Right ventricle myocardium inferior (tissue), 1 donor: Measurements from ENCODE around the gene HSPB7. TPM values are rescaled to one million over a fixed set of nuclear protein-coding genes. Genes with fewer than 3 reads are reported as not detected.
"Not testable (repeated sequence)": the region's sequence is repeated elsewhere in the genome, so short reads cannot be mapped to it uniquely, and the experiment has no call there.

Experiments
- ATAC-seq: fragments of 200-7000 bp; cut with Tn5 transposase; one replicate; pipeline ENCODE4 v1.9.1; 2020; ENCODE audit warnings: mild to moderate bottlenecking, moderate library complexity
- DNase-seq: peaks from one replicate; pipeline ENCODE4 v3.0.0; 2021; ENCODE audit errors: missing footprints
- intact Hi-C: fragments of 100-400 bp; cut with DNase I; formaldehyde crosslinking; loops from one replicate; pipeline ENCODE4 v1.11.0; 2022
- total RNA-seq: library from RNA; stranded (reverse); fragmentation: NEBNext Ultra II Directional; extraction: Animal tissue kit (Norgen Biotek cat#: 25700); gene quantifications from one replicate; pipeline ENCODE4 v1.2.1, GENCODE V29; 2021
- donor health status: DM: no; HTN: yes; CAD: no; lungs with severe emphysema.

The HSPB7 gene
- total RNA-seq, 1 donor from 2014 or later, result 4,074 TPM

DNA sequence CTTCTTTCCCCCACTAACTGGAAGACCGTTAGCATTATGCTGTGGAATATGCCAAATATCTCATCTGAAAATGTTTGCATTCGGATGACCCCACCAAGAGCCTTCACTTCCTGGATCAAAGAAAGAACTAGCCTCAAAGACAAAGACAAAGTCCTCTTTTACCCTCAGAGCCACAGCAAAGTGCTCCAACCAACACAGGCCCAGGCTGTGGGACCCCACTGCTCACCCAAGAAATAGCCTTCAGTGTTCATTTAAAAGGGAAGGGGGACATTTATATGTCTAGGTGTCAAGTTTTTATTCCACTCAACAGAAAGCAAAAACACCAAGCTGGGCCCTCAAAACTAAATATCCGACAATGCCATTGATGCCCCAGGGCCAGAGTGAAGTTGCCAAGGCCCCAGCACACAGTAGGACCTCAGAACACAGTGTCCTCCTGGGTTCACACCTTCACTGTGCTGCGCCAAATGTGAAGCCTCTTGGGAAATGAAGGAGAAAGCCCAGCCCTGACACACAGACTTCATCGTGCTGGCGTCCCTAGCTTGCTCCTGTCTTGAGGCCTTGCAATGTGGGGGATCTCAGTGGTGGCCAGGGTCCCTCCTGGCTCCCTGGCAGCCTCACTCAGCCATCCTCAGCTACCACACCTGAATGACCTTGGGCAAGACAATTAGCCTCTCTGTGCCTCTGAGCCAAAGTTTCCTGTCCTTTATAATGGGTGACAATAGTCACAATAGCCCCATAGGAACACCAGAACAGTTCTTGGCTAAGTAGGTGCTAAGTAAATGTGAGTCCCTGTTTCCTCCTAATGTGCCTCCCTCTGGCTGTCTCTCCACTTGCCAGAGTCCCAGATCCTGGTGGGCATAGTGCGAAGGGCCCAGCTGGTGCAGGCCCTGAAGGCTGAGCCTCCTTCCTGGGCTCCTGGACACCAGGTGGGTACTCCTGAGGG, 37.0 kb upstream of the HSPB7 start:
- ATAC-seq (no peak), DNase-seq (no peak)
- intact Hi-C loops, result loop anchor here (5.0 kb wide), 1 partner anchor 263 kb away; no protein-coding TSS in a partner anchor

GRCh38 chr1:16053781-16054502, 36.1 kb upstream of the HSPB7 start:
- DNase-seq (no peak), ATAC-seq (no peak)
- intact Hi-C loops, result no loop called here

- intact Hi-C loops, ATAC-seq, DNase-seq: not testable (repeated sequence)
These were observed 34.1 kb upstream of the HSPB7 start for GRCh38 chr1:16051949-16052348.

DNA sequence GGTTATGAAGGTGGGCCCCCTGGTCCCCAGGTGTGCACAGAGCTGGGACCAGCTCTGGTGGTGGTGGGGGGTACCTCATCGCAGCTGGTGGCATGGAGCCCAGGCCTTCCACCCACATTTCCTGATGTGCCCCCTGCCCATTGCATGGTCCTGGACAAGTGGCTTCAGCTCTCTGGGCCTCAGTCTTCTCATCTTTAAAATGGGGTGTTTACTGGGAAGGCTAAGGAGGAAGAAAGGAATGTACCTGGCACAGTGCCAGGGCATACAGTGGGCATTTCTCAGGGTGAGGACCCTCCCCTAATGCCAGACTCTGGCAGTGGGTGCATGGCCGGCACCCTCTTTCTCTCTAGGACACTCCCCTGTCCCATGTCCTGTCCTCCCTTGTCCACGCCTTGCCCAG, 33.2 kb upstream of the HSPB7 start:
- ATAC-seq, result no peak
- intact Hi-C loops, result no loop called here
- no peak for DNase-seq

- ATAC-seq, result no peak
- intact Hi-C loops, result no loop called here
- DNase-seq, result no peak
These were observed 32.5 kb upstream of the HSPB7 start for GRCh38 chr1:16050328-16050727.

- intact Hi-C loops, result no loop called here
- ATAC-seq (peak; percentile 61), DNase-seq (peak; percentile 78)
These were observed 30.8 kb upstream of the HSPB7 start for GRCh38 chr1:16048573-16049189.

DNA sequence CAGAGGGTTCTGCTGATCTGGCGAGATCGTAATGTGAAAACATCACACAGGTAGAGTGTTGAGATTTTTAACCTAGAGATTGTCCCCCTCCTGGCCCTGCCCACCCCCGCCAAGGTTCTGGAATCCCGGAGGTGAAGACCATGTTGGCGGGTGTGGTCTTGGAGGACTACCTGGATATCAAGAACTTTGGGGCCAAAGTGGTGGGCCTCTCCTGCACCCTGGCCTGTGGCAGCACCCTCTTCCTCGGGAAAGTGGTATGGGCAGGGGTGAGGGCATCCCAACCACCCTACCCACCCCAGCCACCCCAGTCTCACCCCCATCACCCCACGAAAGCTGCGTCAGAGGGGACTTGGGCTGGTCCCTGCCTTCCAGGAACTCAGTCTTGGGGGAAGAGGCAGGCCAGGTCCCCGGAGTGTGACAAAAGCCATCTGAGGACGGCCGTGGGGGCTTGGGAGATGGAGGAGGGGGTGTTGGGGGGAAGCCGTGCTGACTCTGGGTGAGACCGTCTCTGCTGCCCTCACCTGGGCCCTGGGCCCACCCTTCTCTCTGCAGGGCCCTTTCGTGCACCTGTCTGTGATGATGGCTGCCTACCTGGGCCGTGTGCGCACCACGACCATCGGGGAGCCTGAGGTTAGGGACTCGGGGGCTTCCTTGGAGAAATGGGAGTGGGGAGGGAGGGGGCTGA, 30.1 kb upstream of the HSPB7 start:
- intact Hi-C loops, result no loop called here
- ATAC-seq (no peak), DNase-seq (no peak)

DNA sequence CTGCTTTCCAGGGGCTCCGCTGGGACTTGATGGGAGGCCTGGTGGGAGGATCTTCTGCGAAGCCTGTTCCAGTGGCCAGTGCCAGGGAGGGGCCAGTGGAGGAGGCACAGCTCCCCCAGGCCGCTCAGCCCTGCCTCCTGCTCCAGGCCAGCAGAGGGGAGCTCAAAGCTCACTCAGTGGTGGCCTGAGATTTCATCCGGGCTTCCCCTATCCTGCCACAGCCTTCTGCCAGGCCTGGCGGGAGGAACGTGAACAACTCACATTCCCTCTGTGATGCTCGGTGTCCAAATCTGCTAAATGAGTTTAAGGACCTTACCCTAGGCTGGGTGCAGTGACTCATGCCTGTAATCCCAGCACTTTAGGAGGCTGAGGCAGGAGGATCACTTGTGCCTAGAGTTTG, 29.0 kb upstream of the HSPB7 start:
- no peak for ATAC-seq
- DNase-seq, result no peak
- intact Hi-C loops, result no loop called here

DNA sequence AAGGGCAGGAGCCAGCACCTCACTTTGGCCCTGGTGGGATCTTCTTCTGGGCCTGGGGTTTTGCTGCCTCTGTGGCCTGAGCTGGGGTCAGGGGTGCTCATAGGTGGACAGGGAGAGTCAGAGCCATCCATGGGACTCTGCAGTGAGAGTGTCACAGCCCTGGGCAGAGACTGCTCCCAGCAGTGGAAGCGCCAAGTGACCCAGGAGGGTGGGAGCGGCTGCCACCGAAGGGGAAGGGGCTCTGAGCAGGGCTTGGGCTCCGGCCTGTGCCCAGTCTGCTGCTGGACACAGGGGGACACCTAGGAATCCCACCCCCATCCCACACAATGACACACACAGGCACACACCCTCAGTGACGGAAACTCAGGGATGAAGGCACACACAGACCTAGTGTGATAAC, 26.1 kb upstream of the HSPB7 start:
- intact Hi-C loops, result no loop called here

GRCh38 chr1:16043521-16043920, 25.7 kb upstream of the HSPB7 start, which contains the start of gene CLCNKB:
CLCNKB (plus strand) TSS chr1:16043782; CDS start chr1:16044493, 711 bp downstream.
- intact Hi-C loops, result no loop called here
- ATAC-seq, result no peak
- DNase-seq, result no peak

More for the DNA sequence above, 26.1 kb upstream of the HSPB7 start:
- ATAC-seq (no peak), DNase-seq (no peak)

GRCh38 chr1:16042654-16043053, 24.8 kb upstream of the HSPB7 start:
- DNase-seq, intact Hi-C loops, ATAC-seq: not testable (repeated sequence)

DNA sequence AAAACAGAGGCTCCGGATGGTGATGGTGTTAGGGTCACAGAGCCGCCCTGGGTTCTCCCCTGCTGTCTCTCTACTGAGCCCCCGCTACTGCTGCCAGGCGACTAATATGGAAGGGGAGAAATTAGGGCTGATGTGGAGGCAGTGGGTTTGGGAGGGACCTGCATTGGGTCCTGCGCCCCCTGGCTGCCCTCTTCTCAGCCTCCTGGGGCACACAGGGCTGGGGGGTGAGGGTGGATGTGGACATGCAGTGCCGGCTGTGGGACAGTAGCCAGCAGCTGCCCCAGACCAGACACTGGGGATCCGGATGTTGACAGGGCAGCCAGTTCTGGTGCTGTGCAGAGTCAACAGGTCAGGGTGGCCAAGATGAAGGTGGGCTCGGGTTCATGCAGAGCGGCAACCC, 24.3 kb upstream of the HSPB7 start:
- ATAC-seq (no peak), DNase-seq (no peak)
- intact Hi-C loops, result no loop called here

DNA sequence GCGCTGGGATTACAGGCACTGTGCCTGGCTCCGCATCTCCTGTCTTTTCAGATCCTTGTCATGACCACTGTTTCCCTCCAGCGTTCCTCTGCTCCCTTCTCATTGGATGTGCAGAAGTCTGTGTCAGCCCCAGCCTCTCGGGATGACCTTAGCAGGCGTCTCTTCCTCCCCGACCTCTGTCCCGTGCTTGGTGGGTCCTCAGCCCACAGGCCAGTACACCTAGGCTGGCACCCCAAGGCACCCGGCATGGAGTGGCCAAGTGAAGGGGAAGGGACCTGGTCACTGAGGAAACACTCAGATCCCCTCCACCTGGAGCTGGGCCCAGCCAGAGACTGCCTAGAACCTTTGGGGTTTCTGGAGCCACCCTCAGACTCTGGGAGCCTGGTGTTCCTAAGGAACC, 23.4 kb upstream of the HSPB7 start:
- intact Hi-C loops, result loop anchor here (2.0 kb wide), 1 partner anchor 22 kb away; no protein-coding TSS in a partner anchor
- no peak for ATAC-seq

DNA sequence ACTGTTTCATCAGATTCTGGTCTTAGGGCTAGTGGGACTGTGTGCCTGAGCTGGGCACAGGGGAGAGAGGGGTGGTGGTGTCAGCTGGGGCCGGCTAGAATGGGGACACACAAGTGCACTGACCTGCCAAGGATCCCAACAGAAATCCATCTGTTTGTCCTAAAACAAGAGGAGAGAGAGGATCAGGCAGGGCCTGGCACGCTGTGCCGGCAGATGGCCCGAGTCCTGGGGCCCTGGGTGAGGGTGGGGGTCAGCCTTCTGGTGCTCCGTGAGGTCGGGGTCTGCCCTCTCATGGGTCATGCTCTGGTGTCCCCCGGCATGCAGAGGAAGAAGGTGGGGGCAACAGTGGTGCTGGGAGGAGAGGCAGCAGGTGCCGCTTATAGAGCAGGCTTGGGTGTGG, 22.0 kb upstream of the HSPB7 start:
- ATAC-seq, DNase-seq: not testable (repeated sequence)
- intact Hi-C loops, result loop anchor here (2.0 kb wide), 1 partner anchor 23 kb away; no protein-coding TSS in a partner anchor

More for the DNA sequence above, 23.4 kb upstream of the HSPB7 start:
- DNase-seq, result no peak

GRCh38 chr1:16038620-16038912, 20.7 kb upstream of the HSPB7 start:
- DNase-seq (no peak), ATAC-seq (no peak)
- intact Hi-C loops, result no loop called here

- DNase-seq, intact Hi-C loops, ATAC-seq: not testable (repeated sequence)
These were observed 18.6 kb upstream of the HSPB7 start for GRCh38 chr1:16036461-16036860.

DNA sequence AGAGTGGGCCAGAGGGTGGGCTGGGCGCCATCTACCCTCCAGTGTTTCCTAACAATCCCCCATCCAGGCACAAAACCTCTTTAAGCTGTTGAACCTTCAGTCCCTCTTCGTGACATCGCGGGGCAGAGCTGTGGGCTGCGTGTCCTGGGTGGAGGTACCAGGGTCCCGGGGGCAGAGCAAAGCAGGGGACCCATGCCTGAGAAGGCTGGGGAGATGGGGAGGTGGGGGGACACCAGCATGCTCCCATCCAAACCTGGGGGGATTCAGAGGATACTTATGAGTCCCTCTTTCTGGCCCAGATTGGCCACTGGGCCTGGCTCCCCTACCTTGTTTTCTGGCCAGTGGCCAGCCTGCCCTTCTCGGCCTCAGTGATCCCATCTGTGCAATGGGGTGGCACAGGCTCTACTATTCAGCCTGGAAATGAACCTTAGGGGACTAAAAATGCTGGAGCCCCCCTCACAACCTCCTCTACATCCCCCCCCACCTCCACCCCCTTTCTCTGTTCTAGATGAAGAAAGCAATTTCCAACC, 15.3 kb upstream of the HSPB7 start:
- intact Hi-C loops, result loop anchor here (2.0 kb wide), 1 partner anchor 24 kb away; no protein-coding TSS in a partner anchor
- ATAC-seq, DNase-seq: not testable (repeated sequence)

DNA sequence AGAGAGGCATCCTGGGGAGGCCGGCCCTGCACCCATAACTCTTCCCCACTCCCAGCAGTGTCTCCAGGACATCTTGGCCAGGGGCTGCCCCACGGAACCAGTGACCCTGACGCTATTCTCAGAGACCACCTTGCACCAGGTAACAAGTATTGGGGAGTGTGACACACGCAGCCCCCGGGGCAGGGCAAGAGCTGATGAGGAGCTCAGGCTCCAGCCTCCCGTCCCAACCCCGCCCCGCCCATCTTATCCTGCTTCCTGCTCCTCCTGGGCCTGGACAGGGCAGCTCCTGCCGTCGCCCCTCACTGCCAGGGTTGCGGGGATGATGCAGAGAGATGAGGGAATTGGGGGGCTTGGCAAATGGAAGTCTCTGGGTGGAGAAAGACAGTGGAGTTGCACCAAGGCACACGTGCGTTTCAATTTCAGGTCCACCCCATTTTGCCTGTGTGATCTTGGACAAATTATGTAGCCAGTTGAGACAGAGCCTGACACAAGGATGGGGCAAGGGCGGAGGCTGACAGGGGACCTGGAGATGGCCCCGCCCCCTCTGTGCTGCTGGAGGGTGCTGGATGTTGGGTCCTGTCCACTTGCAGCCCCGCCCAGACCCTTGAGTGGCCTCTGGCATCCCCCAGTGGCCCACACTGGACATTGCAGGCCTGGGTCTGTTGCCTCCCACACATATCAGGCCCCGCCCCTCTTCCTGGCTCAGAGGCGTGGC, 14.7 kb upstream of the HSPB7 start:
- intact Hi-C loops, result loop anchor here (2.0 kb wide), 1 partner anchor 24 kb away; no protein-coding TSS in a partner anchor
- DNase-seq (peak; percentile 92), ATAC-seq (peak; percentile 95)
